WTC11 (cell line): ENCODE data around the gene PTPN7.

Source experiments
- ETV6 ChIP-seq: sonication (generic); formaldehyde crosslinking; IDR thresholded peaks from 2 replicates; pipeline ENCODE4 v1.8.1; 2022; ENCODE audit warnings: mild to moderate bottlenecking, missing genetic modification reagents
- TF ChIP-seq, protein P1 (sequence below): sonication (generic); formaldehyde crosslinking; IDR thresholded peaks from 2 replicates; pipeline ENCODE4 v1.8.0; 2022; ENCODE audit warnings: mild to moderate bottlenecking, missing genetic modification reagents
- TF ChIP-seq, protein P2 (sequence below): sonication (generic); formaldehyde crosslinking; conservative IDR thresholded peaks from 2 replicates; pipeline ENCODE4 v1.8.1; 2022; ENCODE audit warnings: mild to moderate bottlenecking, missing genetic modification reagents

DNA sequence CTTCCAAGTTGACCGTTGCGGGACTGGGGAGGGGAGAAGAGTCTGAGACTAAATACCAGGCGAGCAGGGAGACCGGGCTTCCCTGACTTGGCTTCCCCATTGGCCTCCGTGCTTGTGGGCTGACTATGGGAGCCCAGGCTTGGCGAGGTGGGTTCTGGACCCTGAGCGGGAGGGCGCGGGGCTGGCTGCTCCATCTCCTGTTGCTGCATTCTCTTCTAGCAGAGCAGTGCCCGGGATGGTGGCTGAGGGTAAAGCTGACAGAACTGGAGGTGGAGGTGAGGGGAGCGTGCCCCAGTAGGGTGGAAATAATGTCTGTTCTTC, 33.9 kb upstream of the PTPN7 start:
- TF ChIP-seq, protein P1, sequence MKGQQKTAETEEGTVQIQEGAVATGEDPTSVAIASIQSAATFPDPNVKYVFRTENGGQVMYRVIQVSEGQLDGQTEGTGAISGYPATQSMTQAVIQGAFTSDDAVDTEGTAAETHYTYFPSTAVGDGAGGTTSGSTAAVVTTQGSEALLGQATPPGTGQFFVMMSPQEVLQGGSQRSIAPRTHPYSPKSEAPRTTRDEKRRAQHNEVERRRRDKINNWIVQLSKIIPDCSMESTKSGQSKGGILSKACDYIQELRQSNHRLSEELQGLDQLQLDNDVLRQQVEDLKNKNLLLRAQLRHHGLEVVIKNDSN (CRISPR knock-in tag) = no peak
- TF ChIP-seq, protein P2, sequence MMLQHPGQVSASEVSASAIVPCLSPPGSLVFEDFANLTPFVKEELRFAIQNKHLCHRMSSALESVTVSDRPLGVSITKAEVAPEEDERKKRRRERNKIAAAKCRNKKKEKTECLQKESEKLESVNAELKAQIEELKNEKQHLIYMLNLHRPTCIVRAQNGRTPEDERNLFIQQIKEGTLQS = no peak
- TF ChIP-seq ETV6 (CRISPR knock-in tag) = no peak
